CD8-positive, alpha-beta memory T cell (primary cell): ENCODE data around the gene C3orf22. TPM values are rescaled to one million over a fixed set of nuclear protein-coding genes. Genes with fewer than 3 reads are reported as not detected.

Experiments
- CTCF ChIA-PET: fragments of 350-600 bp; sonication (Branson Sonifier 250); formaldehyde crosslinking; loops from one replicate; lab custom pipeline; 2021; ENCODE audit warnings: antibody characterized with exemption; lab: Charles Lee
- POLR2A ChIA-PET: fragments of 350-600 bp; sonication (Branson Sonifier 250); formaldehyde crosslinking; loops from one replicate; lab custom pipeline; 2021; ENCODE audit warnings: antibody characterized with exemption; lab: Charles Lee
- DNase-seq, 5 donors: peaks; one replicate each; pipeline versions ENCODE4 v3.0.0 to v3.0.0-alpha.2; 2020 to 2022; ENCODE audit warnings: mixed read lengths in 1 of 5
- H3K27ac ChIP-seq: one replicate; pipeline ENCODE4 v1.7.0; 2013; ENCODE audit warnings: low read depth, mild to moderate bottlenecking, low read length, moderate library complexity
- H3K27me3 ChIP-seq: 2 replicates; pipeline ENCODE4 v1.7.0; 2013; ENCODE audit warnings: low read length, mild to moderate bottlenecking; ENCODE audit not compliant: insufficient read depth, poor library complexity, severe bottlenecking
- H3K36me3 ChIP-seq: 2 replicates; pipeline ENCODE4 v1.7.0; 2013; ENCODE audit warnings: mild to moderate bottlenecking, low read length, moderate library complexity; ENCODE audit not compliant: insufficient read depth
- H3K4me1 ChIP-seq: 2 replicates; pipeline ENCODE4 v1.7.0; 2013; ENCODE audit warnings: mild to moderate bottlenecking, low read length, moderate library complexity; ENCODE audit not compliant: insufficient read depth
- H3K4me3 ChIP-seq: 2 replicates; pipeline ENCODE4 v1.7.0; 2013; ENCODE audit warnings: mild to moderate bottlenecking, low read length
- H3K9me3 ChIP-seq: 2 replicates; pipeline ENCODE4 v1.7.0; 2013; ENCODE audit warnings: mild to moderate bottlenecking, low read length
- H3K27ac Mint-ChIP-seq, 8 donors: one replicate each; pipeline ENCODE4 v1.8.0; 2020 to 2021; ENCODE audit warnings: mixed read lengths in 8 of 8, mild to moderate bottlenecking in 6 of 8, inconsistent platforms in 3 of 8, moderate library complexity in 3 of 8
- H3K27me3 Mint-ChIP-seq, 2 donors: one replicate each; pipeline ENCODE4 v1.8.0; 2020 to 2021; ENCODE audit warnings: mixed read lengths in 2 of 2, mild to moderate bottlenecking in 1 of 2, moderate library complexity in 1 of 2
- H3K36me3 Mint-ChIP-seq, 3 donors: one replicate each; pipeline ENCODE4 v1.8.0; 2020 to 2021; ENCODE audit warnings: mixed read lengths in 3 of 3, inconsistent platforms in 1 of 3, mild to moderate bottlenecking in 1 of 3
- H3K4me1 Mint-ChIP-seq, 3 donors: one replicate each; pipeline ENCODE4 v1.8.0; 2020 to 2021; ENCODE audit warnings: mixed read lengths in 3 of 3, inconsistent platforms in 1 of 3, mild to moderate bottlenecking in 1 of 3
- H3K4me3 Mint-ChIP-seq, 7 donors: one replicate each; pipeline ENCODE4 v1.8.0; 2020 to 2021; ENCODE audit warnings: mixed read lengths in 7 of 7, mild to moderate bottlenecking in 6 of 7, moderate library complexity in 4 of 7, inconsistent platforms in 2 of 7
- H3K9me3 Mint-ChIP-seq, 5 donors: one replicate each; pipeline ENCODE4 v1.8.0; 2020 to 2022; ENCODE audit warnings: mixed read lengths in 5 of 5, mild to moderate bottlenecking in 3 of 5, moderate library complexity in 2 of 5, inconsistent platforms in 1 of 5
- polyA plus RNA-seq: library from polyadenylated mRNA; unstranded; fragments of 300-500 nt; fragmentation: Illumina TruSeq; gene quantifications from one replicate; pipeline ENCODE4 v1.2.3, GENCODE V29; 2021
- total RNA-seq, 2 experiments: library from RNA; stranded (reverse); gene quantifications; one replicate each; pipeline ENCODE4 v1.2.3, GENCODE V29; 2021

The C3orf22 gene
- total and polyA plus RNA-seq, 3 experiments from 2014 or later = not detected

DNA sequence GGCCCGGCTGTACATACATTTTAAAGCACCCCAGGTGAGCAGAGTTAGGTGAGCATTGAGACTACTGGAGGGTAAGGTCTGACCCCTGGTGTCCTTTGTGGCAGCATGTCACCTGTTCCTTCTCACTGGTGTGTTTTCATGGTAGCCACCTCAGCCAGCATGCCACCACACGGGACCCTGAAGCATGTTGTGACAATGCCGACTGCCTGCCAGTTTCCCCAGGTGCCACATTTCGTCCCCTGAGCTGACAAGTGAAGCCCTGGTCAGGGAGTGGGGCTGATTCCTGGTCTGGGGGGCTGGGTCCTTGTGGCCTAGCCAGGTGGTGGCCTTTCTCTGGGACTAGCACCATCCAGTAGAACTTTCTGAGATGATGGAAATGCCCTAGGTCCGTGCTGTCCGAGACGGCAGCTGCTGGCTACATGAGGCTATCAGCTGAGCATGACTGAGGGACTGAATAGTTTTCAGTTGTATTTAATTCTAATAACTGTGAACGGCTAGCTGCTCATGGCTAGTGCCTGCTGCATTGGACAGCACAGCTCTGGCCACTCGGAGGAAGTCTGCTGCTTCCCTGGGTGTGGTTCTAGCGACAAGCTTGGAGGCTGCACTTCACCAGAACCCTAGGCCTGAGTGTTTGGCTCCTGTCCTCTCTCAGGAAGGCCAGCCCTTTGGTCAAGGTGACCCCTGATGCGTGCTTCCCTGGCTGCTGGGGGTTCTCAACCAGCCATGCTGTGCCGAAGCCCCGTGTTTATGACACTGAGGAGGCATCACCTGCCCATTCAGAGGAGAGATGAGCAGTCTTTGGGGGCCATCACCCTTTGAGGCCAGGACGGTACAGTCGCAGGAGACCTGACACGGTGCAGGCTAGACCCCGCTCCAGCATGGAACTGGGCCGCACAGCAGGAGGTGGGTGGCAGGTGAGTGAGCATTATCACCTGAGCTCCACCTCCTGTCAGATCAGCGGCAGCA, 3.9 kb downstream of the C3orf22 start:
- ChIA-PET POLR2A (no interaction called here), CTCF (interaction anchor here (1.7 kb wide), 1 partner anchor 32 kb away, joined by 3 read pairs; no protein-coding TSS in a partner anchor)
- Mint-ChIP-seq H3K27me3 (peaks cover 4 to 13% of the 10 kb centered on the region in 2 donors), H3K36me3 (no peaks in the 10 kb centered on the region), H3K4me1 (no peaks in the 10 kb centered on the region), H3K27ac (no peak overlapping the region), H3K4me3 (no peak overlapping the region), H3K9me3 (no peaks in the 10 kb centered on the region)
- Histone ChIP-seq H3K9me3 (no peaks in the 10 kb centered on the region), H3K27me3 (no peaks in the 10 kb centered on the region), H3K27ac (no peak overlapping the region), H3K36me3 (no peaks in the 10 kb centered on the region), H3K4me3 (no peak overlapping the region), H3K4me1 (no peaks in the 10 kb centered on the region)
- peak in 1 of 5 donors; percentile 38 for DNase-seq

DNA sequence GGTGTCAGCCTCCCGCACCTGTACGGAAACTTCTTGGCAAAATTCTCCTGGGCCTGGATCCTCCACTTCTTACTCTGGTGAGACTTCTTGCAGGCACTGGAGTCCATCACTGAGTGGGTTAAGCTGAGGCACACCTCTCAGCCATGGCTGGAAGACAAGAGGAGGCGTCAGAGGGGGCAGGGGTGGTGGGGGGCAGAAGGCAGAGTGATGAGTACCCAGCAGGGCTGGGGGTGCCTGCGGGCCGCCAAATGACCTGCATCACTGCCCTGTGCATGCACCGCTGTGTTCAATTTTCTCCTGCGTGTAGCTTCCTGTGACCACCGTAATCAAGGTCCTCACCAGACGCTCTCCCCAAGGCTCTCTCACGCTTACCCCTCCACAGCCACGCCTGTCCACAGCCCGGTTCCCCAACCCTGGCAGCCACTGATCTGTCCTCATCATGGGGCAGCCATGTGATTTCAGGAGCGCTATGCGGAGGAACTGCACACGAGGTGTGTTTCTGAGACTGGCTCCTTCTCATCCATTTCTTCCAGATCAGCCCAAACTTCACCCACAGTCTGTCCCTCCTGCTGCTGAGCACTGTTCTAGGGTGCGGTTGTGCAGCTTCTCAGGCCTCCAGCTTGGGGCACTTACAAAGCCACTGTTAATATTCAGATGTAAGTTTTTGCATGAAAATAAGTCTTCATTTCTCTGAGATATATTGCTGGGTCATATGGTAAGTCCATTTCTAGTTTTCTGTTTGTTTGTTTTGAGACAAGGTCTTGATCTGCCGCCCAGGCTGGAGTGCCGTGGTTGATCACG, 5.2 kb downstream of the C3orf22 start:
- POLR2A ChIA-PET = no interaction called here
- no peak overlapping the region for H3K4me3 Mint-ChIP-seq
- peaks cover 4 to 19% of the 10 kb centered on the region in 2 donors for H3K27me3 Mint-ChIP-seq
- no peaks in the 10 kb centered on the region for H3K9me3 Mint-ChIP-seq
- peak overlapping the region in 1 of 8 donors; percentile 86 for H3K27ac Mint-ChIP-seq
- no peaks in the 10 kb centered on the region for H3K4me1 Mint-ChIP-seq
- peak in 1 of 5 donors; percentile 18 for DNase-seq
- Histone ChIP-seq H3K4me3 (no peak overlapping the region), H3K27me3 (no peaks in the 10 kb centered on the region), H3K9me3 (no peaks in the 10 kb centered on the region), H3K36me3 (no peaks in the 10 kb centered on the region), H3K4me1 (no peaks in the 10 kb centered on the region), H3K27ac (no peak overlapping the region)
- no peaks in the 10 kb centered on the region for H3K36me3 Mint-ChIP-seq
- CTCF ChIA-PET = no interaction called here

DNA sequence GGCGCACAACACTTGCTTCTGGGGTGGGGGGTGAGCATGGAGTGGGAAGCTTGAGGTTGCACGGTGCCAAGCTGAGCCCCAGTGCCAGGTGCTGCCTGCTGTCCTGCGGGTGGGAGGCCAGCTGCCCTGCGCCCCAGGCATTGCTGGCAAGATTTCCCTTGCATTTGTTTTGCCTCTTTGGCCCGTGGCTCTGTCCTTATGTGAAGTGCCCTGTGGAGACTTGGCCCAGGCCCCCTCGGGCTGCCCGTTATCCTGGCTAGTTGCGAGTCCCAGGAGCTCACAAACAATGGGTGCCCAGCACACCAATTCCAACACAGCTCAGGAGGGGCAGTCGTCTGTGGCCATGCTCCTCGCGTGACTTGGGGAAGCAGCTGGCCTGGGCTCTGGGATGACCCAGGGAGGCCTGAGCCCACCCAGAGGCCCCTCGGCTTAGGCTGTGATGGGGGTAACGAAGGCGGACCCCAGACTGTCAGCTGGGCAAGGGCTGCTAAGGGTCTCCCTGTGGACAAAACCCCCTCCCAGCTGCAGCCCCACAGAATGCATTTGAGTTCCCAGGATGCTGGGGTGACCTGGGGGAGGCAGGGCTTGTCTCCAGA, 5.9 kb downstream of the C3orf22 start:
- ChIA-PET CTCF (no interaction called here), POLR2A (no interaction called here)
- no peaks in the 10 kb centered on the region for H3K9me3 Mint-ChIP-seq
- Histone ChIP-seq H3K4me3 (no peak overlapping the region), H3K27me3 (no peaks in the 10 kb centered on the region), H3K27ac (no peak overlapping the region), H3K9me3 (no peaks in the 10 kb centered on the region), H3K4me1 (no peaks in the 10 kb centered on the region), H3K36me3 (no peaks in the 10 kb centered on the region)
- H3K4me3 Mint-ChIP-seq = no peak overlapping the region
- peaks cover 4 to 19% of the 10 kb centered on the region in 2 donors for H3K27me3 Mint-ChIP-seq
- no peak overlapping the region for H3K27ac Mint-ChIP-seq
- no peaks in the 10 kb centered on the region for H3K4me1 Mint-ChIP-seq
- no peaks in the 10 kb centered on the region for H3K36me3 Mint-ChIP-seq
- no peak for DNase-seq

DNA sequence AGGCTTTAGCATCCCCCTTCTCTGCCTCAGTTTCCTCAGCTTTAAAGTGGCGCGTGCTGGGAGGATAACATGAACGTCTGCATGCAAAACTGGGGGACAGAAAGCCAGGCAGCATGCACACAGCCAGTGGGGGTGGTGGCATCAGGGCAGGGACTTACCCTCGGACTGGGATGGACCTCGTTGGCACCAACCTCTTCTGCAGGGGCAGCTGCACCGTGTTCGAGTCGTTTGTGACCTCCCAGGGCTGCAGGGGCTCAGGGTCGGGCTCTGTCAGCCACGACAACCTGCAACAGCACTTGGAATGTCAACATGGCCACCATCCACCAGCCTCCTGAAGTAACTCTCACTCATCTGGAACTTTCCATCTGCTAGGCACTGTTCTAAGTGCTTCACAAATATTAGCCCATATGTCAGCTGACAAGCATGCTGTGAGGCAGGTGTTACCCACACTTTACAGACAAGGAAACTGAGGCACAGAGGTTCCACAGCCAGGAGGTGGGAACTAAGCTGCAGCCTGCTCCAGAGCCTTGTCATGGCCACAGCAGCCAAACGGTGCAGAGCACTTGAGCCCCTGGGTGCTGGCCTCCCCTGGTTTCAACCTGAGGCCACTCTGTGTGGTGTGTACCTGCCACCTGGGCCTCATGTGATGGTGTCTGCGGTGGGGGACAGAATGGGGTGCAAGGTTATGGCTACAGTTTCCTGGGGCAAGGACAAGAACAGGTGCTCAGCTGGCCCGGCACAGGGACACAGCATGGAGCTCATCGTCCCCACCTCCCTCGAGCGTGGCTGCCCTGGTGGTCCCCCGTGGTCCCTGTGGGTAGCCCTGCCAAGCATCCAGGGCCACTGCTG, 6.7 kb downstream of the C3orf22 start:
- H3K4me1 ChIP-seq = no peaks in the 10 kb centered on the region
- Mint-ChIP-seq H3K36me3 (no peaks in the 10 kb centered on the region), H3K4me3 (no peak overlapping the region), H3K27ac (no peak overlapping the region), H3K4me1 (no peaks in the 10 kb centered on the region), H3K9me3 (no peaks in the 10 kb centered on the region), H3K27me3 (peaks cover 5 to 19% of the 10 kb centered on the region in 2 donors)
- POLR2A ChIA-PET = no interaction called here
- no peaks in the 10 kb centered on the region for H3K9me3 ChIP-seq
- CTCF ChIA-PET = no interaction called here
- H3K27me3 ChIP-seq = no peaks in the 10 kb centered on the region
- H3K27ac ChIP-seq = no peak overlapping the region
- DNase-seq = no peak
- no peaks in the 10 kb centered on the region for H3K36me3 ChIP-seq
- H3K4me3 ChIP-seq = no peak overlapping the region

DNA sequence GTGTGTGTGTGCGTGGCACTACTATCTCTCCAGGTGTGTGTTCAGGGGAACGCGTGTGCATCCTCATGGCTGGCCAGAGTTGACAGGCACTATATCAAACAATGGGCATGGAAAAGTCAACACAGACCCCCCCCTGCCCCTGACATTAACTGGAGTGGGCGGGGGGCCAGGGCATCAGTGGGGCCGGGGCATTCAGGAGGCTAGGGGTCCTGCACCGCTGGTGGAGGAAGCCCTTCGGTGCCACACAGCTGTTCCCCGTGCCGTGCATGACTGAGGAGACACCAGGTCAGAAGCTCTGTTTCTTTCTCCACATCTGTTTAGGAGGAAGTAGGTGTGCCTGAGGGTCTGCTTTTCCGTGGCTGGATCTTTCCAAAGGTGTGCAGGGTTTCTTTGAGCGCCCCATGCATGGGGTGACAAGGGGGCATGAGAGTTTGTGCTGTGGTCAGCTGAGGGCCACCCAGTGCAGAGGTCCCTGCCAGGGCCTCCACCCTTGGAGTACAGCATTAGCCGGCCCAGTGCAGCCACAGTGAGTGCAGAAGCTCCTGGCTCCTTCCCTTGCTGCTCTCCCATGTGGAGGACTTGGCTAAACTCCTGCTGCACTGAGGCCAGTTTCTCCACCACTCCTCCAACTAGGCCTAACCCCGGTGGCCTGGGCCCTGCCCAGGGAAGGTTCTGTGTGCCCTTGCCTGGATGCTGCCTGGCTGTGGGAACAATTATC, 7.5 kb downstream of the C3orf22 start:
- DNase-seq = no peak
- H3K9me3 ChIP-seq = no peaks in the 10 kb centered on the region
- H3K4me3 Mint-ChIP-seq = no peak overlapping the region
- POLR2A ChIA-PET = no interaction called here
- no peaks in the 10 kb centered on the region for H3K27me3 ChIP-seq
- no peaks in the 10 kb centered on the region for H3K4me1 Mint-ChIP-seq
- H3K27ac Mint-ChIP-seq = no peak overlapping the region
- CTCF ChIA-PET = no interaction called here
- no peak overlapping the region for H3K27ac ChIP-seq
- no peaks in the 10 kb centered on the region for H3K9me3 Mint-ChIP-seq
- no peaks in the 10 kb centered on the region for H3K36me3 ChIP-seq
- no peak overlapping the region for H3K4me3 ChIP-seq
- no peaks in the 10 kb centered on the region for H3K4me1 ChIP-seq
- H3K27me3 Mint-ChIP-seq = peaks cover 5 to 23% of the 10 kb centered on the region in 2 donors
- no peaks in the 10 kb centered on the region for H3K36me3 Mint-ChIP-seq

DNA sequence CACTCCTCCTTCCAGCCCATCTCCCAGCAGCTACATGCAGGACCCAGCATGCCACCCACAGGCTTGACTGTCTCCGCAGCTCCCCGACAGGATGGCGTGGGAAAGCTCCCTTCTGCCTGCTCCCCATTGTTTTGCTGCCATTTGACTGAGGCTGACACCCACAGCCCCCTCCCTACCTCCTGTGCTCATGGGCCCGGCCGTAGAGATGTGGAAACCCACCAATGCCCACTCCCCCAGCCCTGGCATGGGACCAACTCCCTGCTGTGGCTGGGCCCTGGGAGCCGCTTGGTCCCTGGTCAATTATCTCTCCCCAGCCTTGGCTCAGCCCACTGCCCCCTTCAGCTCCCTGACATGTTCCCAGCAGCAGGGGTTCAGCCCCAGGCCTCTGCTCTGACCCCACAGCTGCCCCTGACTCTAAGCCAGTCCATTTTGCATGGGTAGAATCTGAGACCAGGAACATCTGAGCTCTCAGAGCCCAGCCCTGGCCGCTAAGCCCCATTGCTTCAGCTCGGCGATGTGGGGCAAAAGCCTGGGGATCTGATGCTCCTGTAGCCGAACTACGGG, 8.2 kb downstream of the C3orf22 start:
- no peak overlapping the region for H3K27ac ChIP-seq
- DNase-seq = peak in 1 of 5 donors; percentile 36
- H3K27me3 ChIP-seq = no peaks in the 10 kb centered on the region
- Mint-ChIP-seq H3K9me3 (no peaks in the 10 kb centered on the region), H3K27me3 (peaks cover 5 to 23% of the 10 kb centered on the region in 2 donors), H3K4me3 (no peak overlapping the region), H3K36me3 (no peaks in the 10 kb centered on the region), H3K27ac (no peak overlapping the region), H3K4me1 (no peaks in the 10 kb centered on the region)
- H3K4me3 ChIP-seq = no peak overlapping the region
- no peaks in the 10 kb centered on the region for H3K9me3 ChIP-seq
- CTCF ChIA-PET = no interaction called here
- H3K36me3 ChIP-seq = no peaks in the 10 kb centered on the region
- no peaks in the 10 kb centered on the region for H3K4me1 ChIP-seq
- POLR2A ChIA-PET = no interaction called here
